ENCODE data around the gene RAD23A. TPM values are rescaled to one million over a fixed set of nuclear protein-coding genes. Genes with fewer than 3 reads are reported as not detected.
A peak's percentile ranks its signal among the peaks of the same experiment; 100 is the strongest.

Gene RAD23A
- total and polyA plus RNA-seq, 2 experiments from 2014 or later, result 107 to 177 TPM

DNA sequence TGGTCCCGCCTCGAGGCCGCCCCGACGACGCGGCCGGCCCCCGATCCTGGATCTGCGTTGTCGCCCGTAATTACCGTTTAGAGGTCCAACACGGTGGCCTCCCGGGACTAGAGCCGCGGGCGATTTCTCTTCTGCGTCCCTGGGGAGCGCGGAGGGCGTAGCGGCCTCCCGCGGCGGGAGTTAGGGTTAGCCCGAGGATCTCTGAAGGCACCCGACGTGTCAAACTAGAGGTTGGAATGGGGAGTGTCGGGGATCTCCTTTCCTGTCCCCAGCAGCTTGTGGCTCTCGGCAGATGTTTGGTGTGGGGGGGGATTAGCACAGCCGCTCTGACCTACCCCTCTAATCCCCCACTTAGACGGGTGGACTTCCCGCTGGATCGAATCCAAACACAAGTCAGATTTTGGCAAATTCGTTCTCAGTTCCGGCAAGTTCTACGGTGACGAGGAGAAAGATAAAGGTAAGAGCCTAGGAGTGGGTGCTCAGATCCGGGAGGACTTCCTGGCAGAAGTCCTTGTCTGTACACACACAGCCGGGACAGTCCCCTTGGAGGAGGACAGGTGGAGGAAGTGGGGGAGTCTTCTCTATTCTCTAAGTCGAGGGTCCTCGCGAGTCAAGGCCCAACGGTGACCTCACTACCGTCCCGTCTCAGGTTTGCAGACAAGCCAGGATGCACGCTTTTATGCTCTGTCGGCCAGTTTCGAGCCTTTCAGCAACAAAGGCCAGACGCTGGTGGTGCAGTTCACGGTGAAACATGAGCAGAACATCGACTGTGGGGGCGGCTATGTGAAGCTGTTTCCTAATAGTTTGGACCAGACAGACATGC lies 6.7 kb upstream of the RAD23A start:
- H3K9me2 ChIP-seq (ENCODE audit: insufficient read depth), result no peaks in the 10 kb centered on the region
- 1 to 2% methylated on average over 54 of the region's 54 CpGs for WGBS, 2 experiments (ENCODE audit: low coverage in 1 of 2, low lambda C conversion rate in 2 of 2, missing lambda C conversion rate in 2 of 2)
- in situ Hi-C loops (cut with MboI), result no loop called here
- no peaks in the 10 kb centered on the region for H3K27me3 ChIP-seq (replicated peaks; ENCODE audit: insufficient read depth)
- H3F3A ChIP-seq (ENCODE audit: insufficient read depth), result peaks cover 44% of the 10 kb centered on the region
- H2AFZ ChIP-seq, result no peak overlapping the region
- peak overlapping the region; percentile 81 for H3K27ac ChIP-seq
- DNase-seq, result peak; percentile 90
- peak overlapping the region; percentile 97 for H3K9ac ChIP-seq
- peak overlapping the region; percentile 92 for H3K4me2 ChIP-seq (ENCODE audit: unreplicated experiment)
- H4K20me1 ChIP-seq (ENCODE audit: insufficient read depth), result 0 out of 2 replicates have a peak, but pooled peaks cover 6% of the 10 kb centered on the region
- peaks cover 53% of the 10 kb centered on the region for H3K79me2 ChIP-seq (ENCODE audit: insufficient read depth)
- no peaks in the 10 kb centered on the region for H3K9me3 ChIP-seq (ENCODE audit: low read depth)
- peak overlapping the region; percentile 90 for H3K4me3 ChIP-seq
- no peak for TF ChIP-seq EZH2phosphoT487 (IDR thresholded peaks at IDR 0.05; ENCODE audit: insufficient read depth, low read depth)
- TF ChIP-seq EZH2 (IDR thresholded peaks at IDR 0.05; ENCODE audit: insufficient read depth, poor library complexity, severe bottlenecking), result no peak
- peaks cover 35% of the 10 kb centered on the region for H3K36me3 ChIP-seq (ENCODE audit: low read depth)
- peaks cover 17% of the 10 kb centered on the region for H3K4me1 ChIP-seq (ENCODE audit: insufficient read depth)

DNA sequence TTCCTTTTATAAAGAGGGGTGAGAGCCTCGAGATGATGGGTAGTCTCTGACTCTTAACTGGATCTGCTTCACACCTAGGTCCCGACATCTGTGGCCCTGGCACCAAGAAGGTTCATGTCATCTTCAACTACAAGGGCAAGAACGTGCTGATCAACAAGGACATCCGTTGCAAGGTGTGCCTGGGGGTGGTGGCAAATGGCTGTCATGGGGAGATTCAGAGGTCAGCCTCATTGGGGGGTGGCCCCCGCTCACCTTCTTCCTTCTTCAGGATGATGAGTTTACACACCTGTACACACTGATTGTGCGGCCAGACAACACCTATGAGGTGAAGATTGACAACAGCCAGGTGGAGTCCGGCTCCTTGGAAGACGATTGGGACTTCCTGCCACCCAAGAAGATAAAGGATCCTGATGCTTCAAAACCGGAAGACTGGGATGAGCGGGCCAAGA lies 5.7 kb upstream of the RAD23A start:
- in situ Hi-C loops (cut with MboI), result no loop called here
- Histone ChIP-seq H3K9me2 (ENCODE audit: insufficient read depth) (no peaks in the 10 kb centered on the region), H2AFZ (no peak overlapping the region), H3K27ac (peak overlapping the region; percentile 81), H3K79me2 (ENCODE audit: insufficient read depth) (peaks cover 53% of the 10 kb centered on the region), H3K9me3 (ENCODE audit: low read depth) (no peaks in the 10 kb centered on the region), H3K9ac (peak overlapping the region; percentile 97), H4K20me1 (ENCODE audit: insufficient read depth) (0 out of 2 replicates have a peak, but pooled peaks cover 6% of the 10 kb centered on the region), H3K4me1 (ENCODE audit: insufficient read depth) (peaks cover 19% of the 10 kb centered on the region), H3K36me3 (ENCODE audit: low read depth) (peaks cover 44% of the 10 kb centered on the region), H3K27me3 (replicated peaks; ENCODE audit: insufficient read depth) (no peaks in the 10 kb centered on the region), H3K4me2 (ENCODE audit: unreplicated experiment) (peak overlapping the region; percentile 92), H3F3A (ENCODE audit: insufficient read depth) (peaks cover 54% of the 10 kb centered on the region), H3K4me3 (peak overlapping the region; percentile 90)
- DNase-seq, result peak; percentile 12
- TF ChIP-seq EZH2 (IDR thresholded peaks at IDR 0.05; ENCODE audit: insufficient read depth, poor library complexity, severe bottlenecking) (no peak), EZH2phosphoT487 (IDR thresholded peaks at IDR 0.05; ENCODE audit: insufficient read depth, low read depth) (no peak)
- 47 to 49% methylated on average over 10 of the region's 10 CpGs for WGBS, 2 experiments (ENCODE audit: low coverage in 1 of 2, low lambda C conversion rate in 2 of 2, missing lambda C conversion rate in 2 of 2)

DNA sequence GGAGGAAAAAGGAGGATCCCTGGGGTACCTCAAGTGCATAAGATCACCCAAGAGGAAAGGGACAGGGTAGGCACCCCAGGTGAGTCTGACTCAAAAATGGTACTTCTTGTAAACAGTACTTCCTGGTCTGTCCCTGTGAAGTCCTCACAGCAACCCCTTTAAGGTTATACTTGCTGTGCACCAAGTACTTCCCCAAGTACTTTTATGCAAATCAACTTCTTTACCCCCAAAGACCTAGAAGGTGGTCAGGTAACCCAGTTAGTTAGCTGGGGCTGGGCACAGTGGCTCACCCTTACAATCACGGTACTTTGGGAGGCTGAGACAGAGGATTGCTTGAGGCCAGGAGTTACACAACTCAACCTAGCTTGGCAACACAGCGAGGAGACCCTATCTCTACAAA lies 4.8 kb upstream of the RAD23A start:
- Histone ChIP-seq H3K4me1 (ENCODE audit: insufficient read depth) (peaks cover 19% of the 10 kb centered on the region), H3K27ac (peak overlapping the region; percentile 81; the same call in 1 of the 2 replicates), H3K4me2 (ENCODE audit: unreplicated experiment) (peak overlapping the region; percentile 92), H3K9me2 (ENCODE audit: insufficient read depth) (no peaks in the 10 kb centered on the region), H3K36me3 (ENCODE audit: low read depth) (peaks cover 47% of the 10 kb centered on the region), H4K20me1 (ENCODE audit: insufficient read depth) (0 out of 2 replicates have a peak, but pooled peaks cover 6% of the 10 kb centered on the region), H3K27me3 (replicated peaks; ENCODE audit: insufficient read depth) (no peaks in the 10 kb centered on the region), H3K9ac (peak overlapping the region; percentile 97), H3F3A (ENCODE audit: insufficient read depth) (peaks cover 57% of the 10 kb centered on the region), H3K4me3 (peak overlapping the region; percentile 90), H2AFZ (no peak overlapping the region), H3K79me2 (ENCODE audit: insufficient read depth) (peaks cover 53% of the 10 kb centered on the region), H3K9me3 (ENCODE audit: low read depth) (no peaks in the 10 kb centered on the region)
- TF ChIP-seq EZH2 (IDR thresholded peaks at IDR 0.05; ENCODE audit: insufficient read depth, poor library complexity, severe bottlenecking), result no peak
- no peak for TF ChIP-seq EZH2phosphoT487 (IDR thresholded peaks at IDR 0.05; ENCODE audit: insufficient read depth, low read depth)
- no peak for DNase-seq
- in situ Hi-C loops (cut with MboI), result no loop called here
- 80 to 87% methylated on average over 2 of the region's 2 CpGs for WGBS, 2 experiments (ENCODE audit: low coverage in 1 of 2, low lambda C conversion rate in 2 of 2, missing lambda C conversion rate in 2 of 2)

DNA sequence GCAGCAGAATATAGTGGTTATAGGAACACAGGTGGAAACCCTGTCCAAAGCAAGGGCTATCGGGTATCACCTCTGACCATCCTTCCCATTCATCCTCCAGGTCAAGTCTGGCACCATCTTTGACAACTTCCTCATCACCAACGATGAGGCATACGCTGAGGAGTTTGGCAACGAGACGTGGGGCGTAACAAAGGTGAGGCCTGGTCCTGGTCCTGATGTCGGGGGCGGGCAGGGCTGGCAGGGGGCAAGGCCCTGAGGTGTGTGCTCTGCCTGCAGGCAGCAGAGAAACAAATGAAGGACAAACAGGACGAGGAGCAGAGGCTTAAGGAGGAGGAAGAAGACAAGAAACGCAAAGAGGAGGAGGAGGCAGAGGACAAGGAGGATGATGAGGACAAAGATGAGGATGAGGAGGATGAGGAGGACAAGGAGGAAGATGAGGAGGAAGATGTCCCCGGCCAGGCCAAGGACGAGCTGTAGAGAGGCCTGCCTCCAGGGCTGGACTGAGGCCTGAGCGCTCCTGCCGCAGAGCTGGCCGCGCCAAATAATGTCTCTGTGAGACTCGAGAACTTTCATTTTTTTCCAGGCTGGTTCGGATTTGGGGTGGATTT lies 2.1 kb upstream of the RAD23A start:
- in situ Hi-C loops (cut with MboI), result no loop called here
- 83 to 88% methylated on average over 17 to 18 of the region's 18 CpGs for WGBS, 2 experiments (ENCODE audit: low coverage in 1 of 2, low lambda C conversion rate in 2 of 2, missing lambda C conversion rate in 2 of 2)
- no peak for DNase-seq
- Histone ChIP-seq H4K20me1 (ENCODE audit: insufficient read depth) (0 out of 2 replicates have a peak, but pooled peaks cover 6% of the 10 kb centered on the region), H3K27me3 (replicated peaks; ENCODE audit: insufficient read depth) (no peaks in the 10 kb centered on the region), H3K4me2 (ENCODE audit: unreplicated experiment) (no peak overlapping the region), H3K9ac (no peak overlapping the region), H3K9me2 (ENCODE audit: insufficient read depth) (no peaks in the 10 kb centered on the region), H3F3A (ENCODE audit: insufficient read depth) (peaks cover 57% of the 10 kb centered on the region), H3K4me3 (no peak overlapping the region), H2AFZ (no peak overlapping the region), H3K9me3 (ENCODE audit: low read depth) (no peaks in the 10 kb centered on the region), H3K79me2 (ENCODE audit: insufficient read depth) (peaks cover 76% of the 10 kb centered on the region), H3K27ac (peak overlapping the region; percentile 22), H3K4me1 (ENCODE audit: insufficient read depth) (peaks cover 32% of the 10 kb centered on the region), H3K36me3 (ENCODE audit: low read depth) (peaks cover 47% of the 10 kb centered on the region)
- TF ChIP-seq EZH2phosphoT487 (IDR thresholded peaks at IDR 0.05; ENCODE audit: insufficient read depth, low read depth) (no peak), EZH2 (IDR thresholded peaks at IDR 0.05; ENCODE audit: insufficient read depth, poor library complexity, severe bottlenecking) (no peak)

Measured in GM23248 (cell line).